Choroid plexus epithelial cell (primary cell): Measurements from ENCODE around the gene GRAMD4.

Experiments
- DNase-seq: peaks from one replicate; pipeline ENCODE4 v3.0.0-alpha.2; 2010; ENCODE audit warnings: low read depth
- H3K4me3 ChIP-seq: 2 replicates; pipeline ENCODE4 v1.5.1; 2011; ENCODE audit warnings: low read depth, mild to moderate bottlenecking, control low read depth, low read length, moderate library complexity
- TF ChIP-seq, protein P1 (sequence below): conservative IDR thresholded peaks from 2 replicates; pipeline ENCODE4 v1.5.1; 2011; ENCODE audit warnings: low read depth, mild to moderate bottlenecking, control low read depth, inconsistent platforms, low read length, moderate library complexity

Gene GRAMD4

DNA sequence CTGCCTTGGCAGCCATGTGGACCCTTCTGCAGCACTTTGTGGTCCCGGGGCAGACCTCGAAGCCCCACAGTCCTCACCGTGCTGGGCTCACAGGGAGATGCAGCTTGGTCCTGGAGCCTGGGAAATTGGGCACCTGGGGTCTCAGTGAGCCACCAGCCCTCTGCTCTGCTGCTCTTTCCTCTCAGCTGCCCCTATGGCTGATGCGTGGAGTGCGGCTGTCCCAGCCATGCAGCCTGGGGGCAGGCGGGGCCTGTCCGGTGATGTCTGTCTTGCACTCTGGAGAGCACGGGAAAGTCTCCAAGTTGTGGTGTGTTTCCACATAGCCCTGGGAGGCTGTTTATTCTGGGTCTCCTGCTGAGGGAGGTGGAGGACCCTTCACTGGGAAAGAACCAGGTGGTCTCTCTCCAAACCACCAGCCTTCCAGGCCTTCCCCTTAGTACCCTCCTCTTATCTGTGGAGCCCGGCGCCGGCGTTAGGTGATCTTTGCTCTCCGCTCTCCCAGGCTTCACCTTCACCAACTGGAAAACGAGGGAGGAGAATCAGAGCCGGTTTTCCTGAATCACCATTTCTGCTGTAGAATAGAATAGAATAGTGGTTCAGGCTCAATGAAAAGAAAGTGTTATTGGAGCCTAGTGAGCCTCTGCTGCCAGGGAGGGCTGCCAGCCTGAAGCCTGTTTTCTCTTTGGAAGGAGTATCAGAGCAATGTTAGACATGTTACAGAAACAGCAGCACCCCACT is 41.2 kb upstream of the GRAMD4 start:
- H3K4me3 ChIP-seq, result peak overlapping the region; percentile 26
- DNase-seq, result peak; percentile 69
- TF ChIP-seq, protein P1, sequence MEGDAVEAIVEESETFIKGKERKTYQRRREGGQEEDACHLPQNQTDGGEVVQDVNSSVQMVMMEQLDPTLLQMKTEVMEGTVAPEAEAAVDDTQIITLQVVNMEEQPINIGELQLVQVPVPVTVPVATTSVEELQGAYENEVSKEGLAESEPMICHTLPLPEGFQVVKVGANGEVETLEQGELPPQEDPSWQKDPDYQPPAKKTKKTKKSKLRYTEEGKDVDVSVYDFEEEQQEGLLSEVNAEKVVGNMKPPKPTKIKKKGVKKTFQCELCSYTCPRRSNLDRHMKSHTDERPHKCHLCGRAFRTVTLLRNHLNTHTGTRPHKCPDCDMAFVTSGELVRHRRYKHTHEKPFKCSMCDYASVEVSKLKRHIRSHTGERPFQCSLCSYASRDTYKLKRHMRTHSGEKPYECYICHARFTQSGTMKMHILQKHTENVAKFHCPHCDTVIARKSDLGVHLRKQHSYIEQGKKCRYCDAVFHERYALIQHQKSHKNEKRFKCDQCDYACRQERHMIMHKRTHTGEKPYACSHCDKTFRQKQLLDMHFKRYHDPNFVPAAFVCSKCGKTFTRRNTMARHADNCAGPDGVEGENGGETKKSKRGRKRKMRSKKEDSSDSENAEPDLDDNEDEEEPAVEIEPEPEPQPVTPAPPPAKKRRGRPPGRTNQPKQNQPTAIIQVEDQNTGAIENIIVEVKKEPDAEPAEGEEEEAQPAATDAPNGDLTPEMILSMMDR, result no peak

GRCh38 chr22:46579751-46580449 is 40.3 kb upstream of the GRAMD4 start:
- no peak for DNase-seq
- TF ChIP-seq, protein P1, result no peak
- no peak overlapping the region for H3K4me3 ChIP-seq

DNA sequence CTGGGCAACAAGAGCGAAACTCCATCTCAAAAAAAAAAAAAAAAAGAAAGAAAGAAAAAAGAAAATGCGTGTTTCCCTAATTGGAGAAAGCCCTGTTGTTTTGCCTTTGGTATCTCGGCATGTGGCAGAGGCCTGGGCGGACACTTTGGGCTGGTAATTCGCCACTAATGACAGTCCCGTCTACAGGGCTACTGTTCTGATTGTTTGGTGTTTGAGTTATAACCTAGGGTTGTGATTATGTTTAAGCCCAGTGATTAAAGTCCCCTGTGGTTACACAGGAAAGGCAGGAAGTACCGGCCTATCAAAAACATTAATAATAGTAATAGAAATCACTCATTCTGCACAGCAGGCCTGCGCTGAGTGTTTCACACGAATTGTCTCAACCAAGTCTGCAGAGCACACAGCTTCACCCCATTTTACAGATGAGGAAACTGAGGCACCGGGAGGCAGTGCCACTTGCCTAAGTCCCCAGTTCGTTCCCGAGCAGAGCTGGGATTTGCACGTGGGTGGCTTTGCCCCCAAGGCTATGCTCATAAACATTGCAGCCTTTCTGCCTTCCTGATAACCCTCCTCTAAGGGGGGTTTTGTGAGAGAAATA is 39.1 kb upstream of the GRAMD4 start:
- DNase-seq, result no peak
- no peak overlapping the region for H3K4me3 ChIP-seq
- TF ChIP-seq, protein P1, result no peak

GRCh38 chr22:46581538-46582244 is 38.5 kb upstream of the GRAMD4 start:
- DNase-seq, result no peak
- no peak overlapping the region for H3K4me3 ChIP-seq
- TF ChIP-seq, protein P1, result no peak

DNA sequence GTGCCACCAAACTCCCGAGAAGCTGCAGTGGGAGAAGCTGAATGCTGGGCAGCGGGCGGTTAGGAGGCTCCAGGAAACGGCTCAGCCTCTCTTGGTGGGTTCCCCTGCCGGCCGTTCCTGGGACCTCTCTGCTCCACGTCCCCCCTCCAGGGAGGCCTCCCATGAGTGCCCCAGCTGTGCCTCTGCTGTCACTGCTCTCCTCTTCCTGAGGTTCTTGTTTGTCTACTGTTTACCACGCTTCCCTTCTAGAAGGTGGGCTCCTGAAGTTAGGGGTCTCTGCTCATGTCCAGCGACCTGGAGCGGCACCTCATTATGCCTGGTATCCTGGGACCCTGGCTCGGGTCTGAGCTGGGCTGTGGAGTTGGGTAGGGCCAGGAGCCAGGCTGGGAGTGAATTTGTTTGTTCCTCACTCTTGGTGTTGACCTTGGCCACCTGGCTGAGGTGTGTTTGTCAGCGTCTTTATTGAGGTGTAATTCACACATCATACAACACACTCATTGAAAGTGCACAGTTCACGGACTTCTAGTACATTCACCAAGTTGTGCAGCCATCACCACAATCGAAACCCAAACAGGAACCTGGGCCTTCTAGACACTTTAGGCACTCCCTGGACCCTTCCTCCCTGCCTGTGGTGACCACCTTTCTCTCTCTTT is 37.8 kb upstream of the GRAMD4 start:
- DNase-seq, result no peak
- TF ChIP-seq, protein P1, result no peak
- no peak overlapping the region for H3K4me3 ChIP-seq

DNA sequence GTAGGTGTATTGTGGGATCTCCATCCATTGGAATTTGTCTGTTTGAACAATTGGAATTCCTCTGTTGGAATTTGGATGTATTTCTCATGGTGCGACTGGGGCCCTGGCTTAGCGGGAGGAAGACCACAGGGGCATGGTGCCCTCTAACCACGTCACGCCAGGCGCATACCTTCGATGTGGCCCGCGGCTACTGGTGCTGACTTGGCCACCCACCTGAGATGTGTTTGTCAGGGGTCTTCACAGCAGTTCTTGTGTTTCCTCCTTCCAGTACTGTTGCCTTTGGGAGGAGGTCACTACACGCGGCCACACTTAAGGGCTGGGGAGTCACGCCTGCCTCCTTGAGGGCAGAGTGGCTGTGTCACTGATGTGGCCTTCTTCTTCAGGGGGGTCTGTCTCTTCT is 36.6 kb upstream of the GRAMD4 start:
- TF ChIP-seq, protein P1, result no peak
- DNase-seq, result no peak

More for the DNA sequence above, 36.6 kb upstream of the GRAMD4 start:
- no peak overlapping the region for H3K4me3 ChIP-seq
